D721Med (cell line): ENCODE measurements around the gene GZMB.

Experiments used
- DNase-seq: peaks from one replicate; pipeline ENCODE4 v3.0.0; 2011; ENCODE audit warnings: low spot score; ENCODE audit not compliant: insufficient read length
- FAIRE-seq: peaks from 2 replicates; lab custom pipeline; 2011; peaks lifted over from hg19 to GRCh38; lab: Jason Lieb, UNC
- TF ChIP-seq, protein P1 (sequence below): IDR thresholded peaks from 2 replicates; pipeline ENCODE4 v1.5.1; 2012; ENCODE audit warnings: mild to moderate bottlenecking, control low read depth; ENCODE audit not compliant: insufficient read depth; ENCODE audit errors: missing control alignments

The GZMB gene, protein sequence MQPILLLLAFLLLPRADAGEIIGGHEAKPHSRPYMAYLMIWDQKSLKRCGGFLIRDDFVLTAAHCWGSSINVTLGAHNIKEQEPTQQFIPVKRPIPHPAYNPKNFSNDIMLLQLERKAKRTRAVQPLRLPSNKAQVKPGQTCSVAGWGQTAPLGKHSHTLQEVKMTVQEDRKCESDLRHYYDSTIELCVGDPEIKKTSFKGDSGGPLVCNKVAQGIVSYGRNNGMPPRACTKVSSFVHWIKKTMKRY

GRCh38 chr14:24634158-24634557 is at the start of gene GZMB:
Gene GZMB, minus strand, starts transcription at chr14:24634190. Its CDS starts 30 bp downstream, at chr14:24634160.
- DNase-seq (no peak), FAIRE-seq (no peak)
- TF ChIP-seq, protein P1, sequence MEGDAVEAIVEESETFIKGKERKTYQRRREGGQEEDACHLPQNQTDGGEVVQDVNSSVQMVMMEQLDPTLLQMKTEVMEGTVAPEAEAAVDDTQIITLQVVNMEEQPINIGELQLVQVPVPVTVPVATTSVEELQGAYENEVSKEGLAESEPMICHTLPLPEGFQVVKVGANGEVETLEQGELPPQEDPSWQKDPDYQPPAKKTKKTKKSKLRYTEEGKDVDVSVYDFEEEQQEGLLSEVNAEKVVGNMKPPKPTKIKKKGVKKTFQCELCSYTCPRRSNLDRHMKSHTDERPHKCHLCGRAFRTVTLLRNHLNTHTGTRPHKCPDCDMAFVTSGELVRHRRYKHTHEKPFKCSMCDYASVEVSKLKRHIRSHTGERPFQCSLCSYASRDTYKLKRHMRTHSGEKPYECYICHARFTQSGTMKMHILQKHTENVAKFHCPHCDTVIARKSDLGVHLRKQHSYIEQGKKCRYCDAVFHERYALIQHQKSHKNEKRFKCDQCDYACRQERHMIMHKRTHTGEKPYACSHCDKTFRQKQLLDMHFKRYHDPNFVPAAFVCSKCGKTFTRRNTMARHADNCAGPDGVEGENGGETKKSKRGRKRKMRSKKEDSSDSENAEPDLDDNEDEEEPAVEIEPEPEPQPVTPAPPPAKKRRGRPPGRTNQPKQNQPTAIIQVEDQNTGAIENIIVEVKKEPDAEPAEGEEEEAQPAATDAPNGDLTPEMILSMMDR: no peak

DNA sequence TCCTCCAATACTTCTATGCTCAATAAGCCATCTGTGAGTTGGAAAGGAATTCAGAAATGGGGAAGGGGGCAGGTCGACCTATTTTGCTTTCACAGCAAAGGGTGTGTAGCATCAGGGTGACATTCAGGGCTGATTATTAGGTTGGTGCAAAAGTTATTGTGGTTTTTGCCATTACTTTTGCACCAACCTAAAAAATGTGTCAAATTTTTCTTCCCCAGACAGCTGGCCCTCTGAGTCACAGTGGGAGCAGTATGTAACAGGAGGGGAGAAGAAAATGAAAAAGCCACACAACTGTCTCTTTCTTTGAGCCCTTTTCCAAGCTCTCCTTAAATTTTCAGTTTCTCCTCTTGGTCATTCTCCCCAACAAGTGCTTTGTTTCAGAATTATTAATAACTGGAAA is 47.1 kb upstream of the GZMB start:
- no peak for FAIRE-seq
- no peak for DNase-seq
- TF ChIP-seq, protein P1: no peak

DNA sequence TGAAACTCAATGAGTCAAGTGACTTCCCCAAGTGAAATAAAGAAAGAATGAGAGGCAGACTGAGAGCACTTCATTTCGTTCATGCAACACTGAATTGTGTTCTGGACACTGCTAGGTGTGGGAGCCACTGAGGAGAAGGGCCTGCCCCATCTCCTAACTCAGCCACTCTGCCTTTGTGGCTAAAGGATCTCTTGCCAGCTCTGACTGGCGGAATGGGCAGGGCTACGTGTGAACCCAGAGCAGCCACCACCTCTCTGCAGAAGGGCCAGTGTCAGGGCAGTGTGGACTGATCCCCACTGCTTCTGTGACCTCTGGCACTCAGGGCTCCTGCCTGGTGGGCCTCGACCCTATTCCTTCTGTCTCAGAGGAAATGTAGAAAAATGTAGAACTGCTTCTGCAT is 46.5 kb upstream of the GZMB start:
- DNase-seq (no peak), FAIRE-seq (no peak)
- TF ChIP-seq, protein P1: no peak

DNA sequence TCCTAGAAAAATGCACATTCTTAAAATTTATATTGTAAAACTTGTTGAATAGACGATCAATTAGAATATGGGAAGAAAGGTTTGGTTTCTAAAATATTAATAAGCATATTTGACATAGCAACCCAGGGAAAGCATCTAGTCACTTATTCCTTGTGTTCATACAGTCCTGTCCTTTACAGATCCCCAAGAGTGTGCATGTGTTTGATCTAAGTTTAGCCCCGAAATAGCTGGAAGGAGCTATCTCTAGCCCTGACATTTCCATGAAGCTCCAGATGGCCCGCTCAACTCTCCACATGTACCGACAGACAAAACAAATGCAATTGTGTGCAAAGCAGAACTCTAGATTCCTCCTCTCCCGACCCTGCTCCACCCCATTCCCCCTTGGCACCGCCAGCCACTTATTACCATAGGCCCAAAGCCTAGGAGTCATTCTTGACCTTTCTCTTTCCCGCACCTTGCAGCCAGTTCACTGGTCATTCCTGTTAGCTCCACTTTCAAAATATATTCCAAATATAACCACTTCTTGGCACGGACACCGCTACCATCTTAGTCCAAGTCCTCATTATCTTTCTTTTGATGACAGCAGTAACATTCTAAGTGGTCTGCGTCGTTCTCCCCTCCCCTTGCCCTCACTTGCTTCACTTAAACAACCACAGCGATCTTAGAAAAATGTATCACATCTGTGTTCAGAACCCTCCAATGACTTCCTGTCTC is 45.4 kb upstream of the GZMB start:
- TF ChIP-seq, protein P1: no peak
- no peak for FAIRE-seq
- no peak for DNase-seq

DNA sequence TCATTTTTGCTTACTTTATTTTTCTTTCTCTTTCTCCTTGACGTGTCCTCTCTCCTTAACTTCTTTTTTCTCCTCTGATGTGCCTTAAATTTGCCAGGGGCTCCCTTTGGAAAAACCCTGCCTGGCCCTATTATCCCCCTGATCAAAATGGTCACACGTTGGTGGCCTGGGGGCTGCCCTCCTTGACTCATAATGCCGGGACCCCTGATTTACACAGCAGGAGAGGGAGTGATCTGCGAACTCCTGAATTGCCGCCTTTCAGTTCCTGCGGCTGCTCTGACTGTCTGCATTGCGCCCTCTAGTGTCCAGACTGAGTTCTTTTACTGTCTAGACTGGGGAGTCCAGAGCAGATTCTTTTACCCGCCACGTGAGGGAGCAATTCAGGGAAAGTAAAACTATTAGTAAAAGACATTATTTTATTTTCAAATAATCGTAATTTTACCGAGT is 44.8 kb upstream of the GZMB start:
- FAIRE-seq (no peak), DNase-seq (peak; percentile 29)
- TF ChIP-seq, protein P1: peak; percentile 99

DNA sequence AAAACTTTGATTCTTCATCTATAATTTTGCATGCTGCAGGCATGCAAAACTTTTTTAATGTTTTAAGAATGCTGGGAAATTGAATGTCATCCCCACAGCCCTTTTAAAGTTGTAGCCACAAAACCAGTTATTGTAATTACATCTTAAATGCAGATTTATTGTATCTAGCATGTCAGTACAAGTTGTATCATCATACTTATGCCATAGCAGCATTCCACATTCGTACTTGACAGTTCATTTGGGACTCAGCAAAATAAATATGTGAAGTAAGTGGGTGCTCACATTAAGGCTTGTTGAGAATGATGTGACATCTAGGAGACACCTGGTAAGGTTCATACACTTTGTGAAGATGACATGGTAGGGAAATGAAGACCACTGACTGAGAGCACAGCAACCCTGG is 44.0 kb upstream of the GZMB start:
- DNase-seq: no peak
- TF ChIP-seq, protein P1: no peak
- no peak for FAIRE-seq
